WTC11 (cell line): ENCODE data around the gene TUBGCP6. TPM values are rescaled to one million over a fixed set of nuclear protein-coding genes. Genes with fewer than 3 reads are reported as not detected.

ENCODE experiments used
- ATAC-seq: fragments of 200-7000 bp; cut with Tn5 transposase; 2 replicates; pipeline ENCODE4 v1.10.0; 2021; ENCODE audit warnings: mild to moderate bottlenecking, moderate library complexity
- CTCF ChIA-PET: fragments of 300-600 bp; sonication (Branson Sonifier 250); formaldehyde crosslinking; loops from one replicate; lab custom pipeline; 2021; ENCODE audit warnings: antibody characterized with exemption; lab: Charles Lee
- POLR2A ChIA-PET: fragments of 350-600 bp; sonication (Branson Sonifier 250); formaldehyde crosslinking; loops from one replicate; lab custom pipeline; 2021; ENCODE audit warnings: antibody characterized with exemption; lab: Charles Lee
- DNase-seq: peaks from one replicate; pipeline ENCODE4 v3.0.0; 2021; ENCODE audit warnings: low spot score
- H3K27ac Mint-ChIP-seq: 2 replicates; pipeline ENCODE4 v1.8.0; 2021; ENCODE audit warnings: mixed read lengths
- H3K27me3 Mint-ChIP-seq: 2 replicates; pipeline ENCODE4 v1.8.0; 2021; ENCODE audit warnings: low read depth, mild to moderate bottlenecking, moderate library complexity, mixed read lengths
- H3K36me3 Mint-ChIP-seq: 2 replicates; pipeline ENCODE4 v1.8.0; 2021; ENCODE audit warnings: mixed read lengths
- H3K4me1 Mint-ChIP-seq: 2 replicates; pipeline ENCODE4 v1.8.0; 2022; ENCODE audit warnings: mixed read lengths
- H3K4me3 Mint-ChIP-seq: 2 replicates; pipeline ENCODE4 v1.8.0; 2021; ENCODE audit warnings: mild to moderate bottlenecking, moderate library complexity, mixed read lengths
- H3K9me3 Mint-ChIP-seq: 2 replicates; pipeline ENCODE4 v1.8.0; 2021; ENCODE audit warnings: mixed read lengths
- E2F1 ChIP-seq: sonication (generic); formaldehyde crosslinking; IDR thresholded peaks from 2 replicates; pipeline ENCODE4 v1.8.0; 2022; ENCODE audit warnings: mild to moderate bottlenecking, missing genetic modification reagents
- FOXP4 ChIP-seq: sonication (generic); formaldehyde crosslinking; IDR thresholded peaks from 2 replicates; pipeline ENCODE4 v1.8.0; 2022; ENCODE audit warnings: mild to moderate bottlenecking, missing genetic modification reagents
- HMGXB4 ChIP-seq: sonication (generic); formaldehyde crosslinking; IDR thresholded peaks from 2 replicates; pipeline ENCODE4 v1.8.1; 2023; ENCODE audit warnings: mild to moderate bottlenecking, moderate library complexity, missing genetic modification reagents
- NFE2L1 ChIP-seq: sonication (generic); formaldehyde crosslinking; IDR thresholded peaks from 2 replicates; pipeline ENCODE4 v1.8.1; 2023; ENCODE audit warnings: missing genetic modification reagents
- PREB ChIP-seq: sonication (generic); formaldehyde crosslinking; IDR thresholded peaks from 2 replicates; pipeline ENCODE4 v1.8.1; 2022; ENCODE audit warnings: mild to moderate bottlenecking, missing genetic modification reagents, moderate library complexity, borderline replicate concordance
- TP53 ChIP-seq: sonication (generic); formaldehyde crosslinking; IDR thresholded peaks from 2 replicates; pipeline ENCODE4 v1.8.1; 2023; ENCODE audit warnings: mild to moderate bottlenecking, missing genetic modification reagents
- USF1 ChIP-seq: sonication (generic); formaldehyde crosslinking; IDR thresholded peaks from 2 replicates; pipeline ENCODE4 v1.8.0; 2022; ENCODE audit warnings: mild to moderate bottlenecking, missing genetic modification reagents
- total RNA-seq: library from RNA; stranded (reverse); gene quantifications from 3 replicates; pipeline ENCODE4 v1.2.3, GENCODE V29; 2021

Gene TUBGCP6
- total RNA-seq, 1 experiment from 2014 or later, result 45.4 TPM

GRCh38 chr22:50184902-50185374 is 59.9 kb downstream of the TUBGCP6 start:
- Mint-ChIP-seq H3K27me3 (no peaks in the 10 kb centered on the region; the same call in 1 of the 2 replicates), H3K4me1 (peaks cover 14% of the 10 kb centered on the region), H3K27ac (no peak overlapping the region), H3K4me3 (peak overlapping the region; percentile 81), H3K36me3 (no peaks in the 10 kb centered on the region), H3K9me3 (no peaks in the 10 kb centered on the region)
- TF ChIP-seq FOXP4 (CRISPR knock-in tag), result 0 out of 2 replicates have a peak, but pooled peaks have one; percentile 0
- TF ChIP-seq HMGXB4 (CRISPR knock-in tag), result no peak
- no peak for DNase-seq
- ChIA-PET POLR2A (no interaction called here), CTCF (interaction anchor here (0.8 to 1.6 kb wide), 8 partner anchors 11 to 418 kb away, joined by 3 to 5 read pairs (median 4); no protein-coding TSS in a partner anchor)
- peak; percentile 5 for ATAC-seq

- Mint-ChIP-seq H3K27me3 (no peaks in the 10 kb centered on the region; the same call in 1 of the 2 replicates), H3K27ac (no peak overlapping the region), H3K4me3 (peak overlapping the region; percentile 78)
- DNase-seq (peak; percentile 50), ATAC-seq (peak; percentile 23)
- CTCF ChIA-PET, result interaction anchor here (0.8 to 1.6 kb wide), 8 partner anchors 10 to 417 kb away, joined by 3 to 5 read pairs (median 4); no protein-coding TSS in a partner anchor
- POLR2A ChIA-PET, result no interaction called here
- 0 out of 2 replicates have a peak, but pooled peaks have one; percentile 25 for TF ChIP-seq FOXP4 (CRISPR knock-in tag)
- TF ChIP-seq USF1, result no peak
- TF ChIP-seq E2F1 (CRISPR knock-in tag), result no peak
- TF ChIP-seq NFE2L1, result no peak
- TF ChIP-seq TP53 (CRISPR knock-in tag), result no peak
- TF ChIP-seq PREB (CRISPR knock-in tag), result no peak
- TF ChIP-seq, all 79 proteins: peak for 1
- Mint-ChIP-seq H3K4me1 (peaks cover 7% of the 10 kb centered on the region), H3K36me3 (no peaks in the 10 kb centered on the region), H3K9me3 (no peaks in the 10 kb centered on the region)
These were observed 60.6 kb downstream of the TUBGCP6 start for GRCh38 chr22:50184004-50184901.
